Gastrocnemius medialis (tissue), 4 donors: ENCODE data around the gene PGS1.

Experiments used
- CTCF ChIP-seq, 5 experiments: fragments of 450-650 bp in 3 of 5; fragments of 200-600 bp in 2 of 5; sonication (generic) in 2 of 5; IDR thresholded peaks in 4 of 5; conservative IDR thresholded peaks in 1 of 5; 1 replicate in 4 of 5; 2 replicates in 1 of 5; pipeline ENCODE4 v1.5.1; 2016 to 2019; ENCODE audit warnings: antibody characterized with exemption in 5 of 5, mild to moderate bottlenecking in 3 of 5, moderate library complexity in 3 of 5
- POLR2A ChIP-seq, 2 donors: fragments of 450-650 bp; IDR thresholded peaks; one replicate each; pipeline ENCODE4 v1.6.1; 2017; ENCODE audit warnings: antibody characterized with exemption in 2 of 2, mild to moderate bottlenecking in 2 of 2, moderate library complexity in 2 of 2

GRCh38 chr17:78473951-78474613 lies 95.6 kb downstream of the PGS1 start:
- no peak for TF ChIP-seq CTCF (IDR thresholded peaks at IDR 0.05 in 4 of 5, conservative IDR thresholded peaks at IDR 0.05 in 1 of 5)
- TF ChIP-seq POLR2A (IDR thresholded peaks at IDR 0.05), result no peak
